IPS-NIHi11 (cell line): ENCODE data around the gene ARL8B.

Source experiments
- DNase-seq: peaks from one replicate; pipeline ENCODE4 v3.0.0; 2012; ENCODE audit warnings: mixed read lengths, low spot score

The ARL8B gene

DNA sequence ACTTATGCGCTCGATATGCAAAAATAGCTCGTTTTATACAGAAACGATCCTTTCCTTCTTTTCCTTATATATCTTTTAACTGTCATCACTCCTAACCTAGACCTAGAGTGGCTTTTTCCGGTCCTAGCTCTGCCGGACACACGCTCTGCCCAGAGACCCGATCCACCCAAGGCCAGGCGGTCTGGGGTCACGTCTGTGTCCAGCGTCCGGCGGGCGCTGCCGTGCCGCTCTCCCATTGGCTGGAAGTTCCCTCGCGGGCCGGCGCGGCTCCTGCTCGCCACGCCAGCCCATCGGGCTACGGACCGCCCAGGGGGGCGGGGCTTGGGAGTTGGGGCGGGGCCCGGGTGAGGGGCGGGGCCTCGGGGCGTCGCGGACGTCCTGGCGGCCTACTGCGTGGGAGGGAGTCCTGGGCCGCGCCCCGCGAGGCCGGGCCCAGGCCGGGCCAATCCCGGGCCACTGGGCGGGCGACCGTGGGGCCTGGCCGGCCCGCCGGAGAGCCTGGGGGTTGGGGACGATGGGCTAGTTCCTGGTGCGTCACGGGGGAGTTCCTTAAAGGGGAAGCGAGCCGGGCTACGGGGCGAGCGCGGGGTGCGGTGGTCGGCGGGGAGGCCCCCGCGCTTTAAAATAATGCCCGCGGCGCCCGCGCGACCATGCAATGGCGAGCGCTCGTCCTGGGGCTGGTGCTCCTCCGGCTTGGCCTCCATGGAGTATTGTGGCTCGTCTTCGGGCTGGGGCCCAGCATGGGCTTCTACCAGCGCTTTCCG is 65.2 kb downstream of the ARL8B start, which contains the start of gene EDEM1:
Gene EDEM1, plus strand, starts transcription at position 552 of the 764 bp plus-strand sequence. Its CDS starts 99 bp downstream, at position 651.
- DNase-seq, result peak; percentile 98

DNA sequence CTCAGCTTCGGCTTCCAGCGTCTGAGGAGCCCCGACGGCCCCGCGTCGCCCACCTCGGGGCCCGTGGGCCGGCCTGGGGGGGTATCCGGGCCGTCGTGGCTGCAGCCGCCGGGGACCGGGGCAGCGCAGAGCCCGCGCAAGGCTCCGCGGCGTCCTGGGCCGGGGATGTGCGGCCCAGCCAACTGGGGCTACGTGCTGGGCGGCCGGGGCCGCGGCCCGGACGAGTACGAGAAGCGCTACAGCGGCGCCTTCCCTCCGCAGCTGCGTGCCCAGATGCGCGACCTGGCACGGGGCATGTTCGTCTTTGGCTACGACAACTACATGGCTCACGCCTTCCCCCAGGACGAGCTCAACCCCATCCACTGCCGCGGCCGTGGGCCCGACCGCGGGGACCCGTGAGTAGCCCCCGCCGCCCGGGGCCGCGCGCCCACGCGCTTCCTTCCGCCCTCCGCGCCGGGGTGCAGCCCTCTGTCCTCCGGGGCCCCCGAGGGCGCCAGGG is 65.9 kb downstream of the ARL8B start:
- peak; percentile 55 for DNase-seq

DNA sequence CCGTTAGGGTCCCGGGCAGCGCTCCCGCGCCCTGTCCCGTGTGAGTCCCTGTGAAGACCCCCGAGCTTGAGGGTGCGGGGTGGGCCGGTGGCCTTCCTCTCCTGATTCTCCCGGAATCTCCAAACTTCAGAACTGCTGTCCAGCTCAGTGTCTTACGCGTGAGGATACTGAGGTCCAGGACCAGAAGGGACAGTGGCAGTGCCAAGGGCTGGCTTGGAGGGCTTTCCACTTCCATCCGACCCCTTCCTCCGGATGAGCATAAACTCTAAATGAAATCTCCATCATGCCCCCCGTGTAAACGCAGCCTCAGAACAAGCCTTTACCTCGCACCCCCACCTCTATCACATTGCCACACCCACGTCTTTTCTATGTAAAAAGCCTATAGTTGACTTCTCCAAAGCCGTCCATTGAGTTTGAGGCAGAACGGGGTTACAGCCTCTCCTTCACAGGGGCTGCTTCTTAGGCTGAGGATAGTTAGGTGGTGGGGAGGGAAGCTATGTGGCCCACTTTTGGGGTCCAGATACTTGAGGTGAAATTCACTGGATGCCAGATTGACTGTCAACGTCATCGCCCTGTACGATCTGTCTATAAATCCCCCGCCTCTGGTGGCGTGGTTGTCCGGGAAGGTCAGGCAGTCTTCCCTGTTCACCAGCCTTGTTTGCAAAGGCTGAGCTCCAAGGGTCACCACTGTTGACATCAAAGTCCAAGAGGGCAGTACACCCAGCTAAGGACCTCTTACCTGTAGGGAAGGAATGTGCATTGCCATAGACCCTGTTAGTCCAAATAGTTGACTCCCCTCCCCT is 66.5 kb downstream of the ARL8B start:
- DNase-seq, result peak; percentile 22

DNA sequence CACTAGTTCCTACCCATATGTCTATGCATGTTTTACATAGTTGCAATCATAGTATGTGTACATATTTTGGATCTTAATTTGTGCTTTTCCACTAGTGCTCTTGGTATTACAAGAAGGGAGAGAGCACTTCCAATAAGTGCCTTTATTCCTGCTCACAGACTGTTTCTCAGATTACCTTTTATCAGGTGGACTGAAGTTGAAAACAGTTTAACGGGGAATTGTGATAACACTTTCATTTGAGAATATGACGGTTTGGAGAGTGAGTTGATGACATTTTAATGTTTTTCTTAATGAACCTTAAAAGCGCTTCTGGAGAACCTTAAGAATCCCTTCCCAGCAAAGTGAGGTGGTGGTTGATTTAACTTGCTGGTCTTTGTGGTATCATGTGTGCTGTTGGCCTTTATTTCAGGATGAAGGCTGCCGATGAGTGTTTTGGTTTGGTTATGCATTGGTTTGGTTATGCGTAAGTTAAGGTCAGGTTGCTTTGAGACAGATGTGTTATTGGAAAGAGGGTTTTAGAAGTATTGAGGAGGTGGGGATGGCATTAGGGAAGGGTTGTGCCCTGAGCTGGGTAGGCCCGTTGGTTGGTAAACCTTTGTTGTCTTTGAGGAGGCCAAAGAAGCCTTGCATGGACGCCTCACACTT is 68.2 kb downstream of the ARL8B start:
- no peak for DNase-seq

DNA sequence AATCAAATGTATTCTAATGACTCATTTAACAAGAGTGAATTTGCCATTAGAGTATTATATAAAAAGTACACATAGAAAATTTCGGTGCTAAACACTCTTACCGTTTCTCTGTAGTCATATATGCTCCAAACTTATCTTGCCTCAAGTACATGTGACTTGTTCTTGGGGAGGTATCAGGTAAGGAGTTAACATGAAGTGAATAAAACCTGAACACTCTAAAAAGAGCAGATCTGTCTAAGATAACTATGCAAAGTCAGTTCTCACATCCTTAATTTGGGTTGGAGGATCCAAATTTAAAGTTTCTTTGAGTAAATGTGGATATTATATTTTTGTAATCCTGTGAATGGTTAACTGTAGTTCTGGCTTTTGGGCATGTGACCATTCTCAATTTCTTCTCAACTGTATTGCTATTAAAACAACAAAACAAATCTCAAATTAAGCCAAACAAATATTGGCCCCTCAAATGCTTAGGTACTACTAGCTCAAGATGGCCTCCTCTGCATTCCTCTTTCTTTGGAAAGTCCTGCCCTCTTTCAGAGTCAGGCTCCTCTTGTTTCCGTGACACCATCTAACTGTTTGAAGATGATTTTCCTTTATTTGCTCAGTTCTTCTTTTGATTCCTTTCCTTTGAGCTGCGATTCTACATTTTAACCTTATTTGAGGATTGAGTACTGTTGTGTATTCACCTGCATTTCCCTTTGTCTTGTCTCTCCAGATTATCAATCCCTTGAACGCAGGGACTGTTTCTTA is 69.6 kb downstream of the ARL8B start:
- DNase-seq, result no peak

DNA sequence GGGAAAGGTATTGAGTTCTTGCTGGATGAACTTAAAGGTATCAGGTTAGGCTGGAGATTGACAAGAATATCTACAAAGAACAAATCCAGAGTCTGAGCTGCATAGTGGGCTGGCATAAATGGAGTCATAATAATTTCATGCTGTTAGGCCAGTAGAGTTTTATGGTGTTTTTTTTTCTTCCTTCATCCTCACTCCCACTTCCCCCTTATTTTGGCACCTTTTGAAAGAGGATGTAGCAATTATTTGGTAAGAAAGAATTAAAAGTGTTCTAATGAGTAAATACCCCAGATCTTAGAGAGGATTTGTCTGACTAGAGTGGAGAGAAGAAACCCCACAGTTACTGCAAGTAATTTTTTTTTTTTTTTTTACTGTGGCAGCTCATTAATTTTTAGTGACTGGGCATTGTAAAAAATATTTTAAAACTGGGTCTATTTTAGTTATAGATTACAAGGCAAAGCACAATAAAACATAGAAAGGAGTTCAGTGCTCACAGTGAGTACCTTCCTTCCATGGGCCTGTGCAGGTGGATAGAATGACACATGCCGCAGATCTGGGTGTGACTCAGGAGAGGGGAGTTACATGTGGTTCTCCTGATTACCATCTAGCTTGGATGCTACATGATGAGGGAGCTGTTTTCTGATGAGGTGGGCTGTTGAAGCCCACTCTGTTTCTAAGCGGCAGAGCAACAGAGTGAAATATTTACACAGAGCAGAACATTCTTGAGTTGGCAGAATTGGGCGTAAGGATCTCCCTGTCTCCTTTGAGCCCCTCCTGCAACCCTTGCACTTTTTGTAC is 70.7 kb downstream of the ARL8B start:
- no peak for DNase-seq

DNA sequence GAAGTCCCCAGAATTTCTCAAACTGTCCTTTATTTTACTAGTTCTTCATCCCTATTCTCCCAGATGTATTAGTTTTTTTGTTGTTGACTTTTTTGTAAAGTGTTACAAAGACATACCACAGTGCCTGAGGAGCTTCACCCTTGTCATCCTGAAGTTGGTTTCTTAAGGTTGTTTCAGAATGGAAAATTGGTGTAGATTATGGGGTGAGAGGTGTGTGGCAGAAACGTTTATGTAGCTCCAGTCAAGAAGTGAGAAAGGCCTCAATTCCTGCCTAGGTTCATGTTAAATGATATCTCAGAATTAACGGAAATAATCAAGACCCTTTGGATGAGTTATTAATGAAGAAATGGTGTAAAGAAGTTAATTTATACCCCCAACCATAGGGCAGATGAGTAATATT is 72.2 kb downstream of the ARL8B start:
- no peak for DNase-seq

DNA sequence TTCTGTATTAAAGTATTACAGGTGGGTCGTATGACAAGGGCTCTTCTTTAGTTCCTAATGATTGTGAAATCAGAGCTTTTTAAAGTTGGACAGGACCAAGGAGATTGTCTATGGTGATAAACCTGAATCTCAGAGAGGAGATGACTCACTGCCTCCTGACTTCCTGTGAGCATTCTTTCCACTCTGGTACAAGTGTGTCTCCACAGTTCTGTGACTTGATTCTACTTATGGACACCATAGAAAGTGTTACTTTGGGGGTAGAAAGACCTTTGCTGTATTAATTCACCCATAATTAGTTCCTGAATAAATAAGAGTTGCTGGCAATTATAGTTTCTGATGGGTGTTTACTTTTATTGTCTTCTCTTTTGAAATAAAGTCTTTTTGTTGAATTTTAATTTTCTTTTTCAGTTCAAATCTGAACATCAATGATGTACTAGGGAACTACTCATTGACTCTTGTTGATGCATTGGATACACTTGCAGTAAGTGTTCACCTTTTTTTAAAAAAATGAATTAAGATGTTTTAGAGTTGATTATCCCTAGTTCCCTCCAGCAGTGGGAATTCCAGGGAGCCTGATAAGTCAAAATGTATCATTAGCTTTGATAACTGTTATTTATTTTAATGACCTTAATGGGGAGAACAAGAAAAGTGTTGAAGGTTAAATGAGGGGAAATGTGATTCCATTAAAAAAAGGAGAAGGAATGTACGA is 72.9 kb downstream of the ARL8B start:
- no peak for DNase-seq

DNA sequence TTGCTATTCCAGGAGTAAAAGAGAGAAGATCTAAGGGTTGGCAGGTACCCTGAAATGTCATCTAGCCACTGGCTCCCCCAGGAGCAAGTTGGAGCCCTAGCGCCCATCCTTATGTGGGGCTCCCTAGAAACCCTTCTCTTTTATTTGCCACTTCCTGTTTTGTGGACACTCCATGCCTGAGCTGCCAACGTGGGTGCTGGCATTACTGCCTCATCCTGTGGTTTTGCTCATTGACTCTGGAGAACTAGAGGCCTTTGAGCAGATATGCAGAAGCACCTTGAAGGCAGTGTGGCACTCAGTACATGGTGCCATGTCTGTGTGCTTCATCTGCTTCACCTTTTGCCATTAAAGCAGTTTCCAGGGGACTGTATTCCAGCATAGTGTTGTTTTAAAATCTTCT is 73.5 kb downstream of the ARL8B start:
- DNase-seq, result no peak

DNA sequence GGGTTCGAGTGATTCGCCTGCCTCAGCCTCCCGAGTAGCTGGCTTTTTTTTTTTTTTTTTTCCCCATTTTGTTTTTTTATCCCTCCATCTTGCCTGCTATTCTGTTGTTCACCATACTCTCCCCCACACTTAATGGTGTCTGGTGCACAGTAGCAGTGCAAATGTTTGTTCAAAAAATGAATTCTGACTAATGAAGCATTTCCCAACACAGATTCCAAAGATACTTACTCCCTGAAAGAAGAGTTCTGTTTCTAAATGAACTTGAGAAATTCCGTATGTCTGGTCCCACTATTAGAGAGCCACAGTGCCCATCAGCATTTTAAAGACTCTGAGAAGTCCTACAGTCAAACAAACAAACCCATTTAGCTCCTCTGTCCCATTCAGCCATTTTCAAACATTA is 74.9 kb downstream of the ARL8B start:
- DNase-seq, result no peak

DNA sequence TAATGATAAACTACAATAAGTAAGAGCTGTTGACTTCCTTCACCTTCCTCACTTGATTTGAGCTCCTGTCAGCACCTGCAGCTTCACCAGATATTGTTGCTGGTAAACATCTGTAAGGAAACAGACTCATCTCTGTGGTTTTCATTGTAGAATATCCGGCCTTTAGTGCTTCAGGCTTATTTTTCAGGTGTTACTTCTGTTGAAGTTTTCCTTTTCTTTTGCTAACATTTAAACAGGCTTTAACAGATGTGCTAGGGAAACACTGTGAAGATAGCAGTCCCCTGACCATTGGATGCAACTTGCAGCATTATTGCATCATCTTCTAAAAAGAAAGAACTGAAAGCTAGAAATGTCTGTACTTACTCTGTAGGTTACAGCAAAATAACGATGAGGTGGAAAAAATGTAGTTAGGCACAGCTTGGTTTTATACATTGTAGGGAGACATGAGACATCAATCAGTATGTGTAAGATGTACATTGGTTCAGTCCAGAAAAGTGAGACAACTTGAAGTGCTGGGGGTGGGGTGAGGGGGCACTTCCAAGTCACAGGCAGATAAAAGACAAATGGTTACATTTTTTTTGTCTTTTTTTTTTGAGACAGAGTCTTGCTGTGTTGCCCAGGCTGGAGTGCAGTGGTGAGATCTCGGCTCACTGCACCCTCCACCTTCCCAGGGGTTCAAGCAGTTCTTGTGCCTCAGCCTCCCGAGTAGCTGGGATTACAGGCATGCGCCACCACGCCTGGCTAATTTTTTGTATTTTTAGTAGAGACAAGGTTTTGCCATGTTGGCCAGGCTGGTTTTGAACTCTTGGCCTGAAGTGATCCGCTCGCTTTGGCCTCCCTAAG is 75.6 kb downstream of the ARL8B start:
- DNase-seq, result no peak

DNA sequence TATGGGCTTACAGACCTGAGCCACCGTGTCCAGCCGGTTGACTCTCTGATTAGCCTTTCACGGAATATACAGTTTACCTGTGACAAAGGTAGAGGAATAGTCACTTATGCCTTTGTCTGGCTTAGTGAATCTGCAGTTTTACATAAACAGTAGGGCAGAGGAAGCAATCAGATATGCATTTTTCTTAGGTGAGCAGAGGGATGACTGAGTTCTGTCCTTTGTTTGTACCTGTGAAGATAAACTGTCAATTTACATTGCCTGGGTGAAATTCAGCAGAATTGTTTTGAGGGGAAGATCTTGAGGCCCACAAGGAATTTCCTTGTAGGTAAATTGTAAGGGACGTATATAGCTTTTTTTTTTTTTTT is 76.2 kb downstream of the ARL8B start:
- DNase-seq, result no peak

DNA sequence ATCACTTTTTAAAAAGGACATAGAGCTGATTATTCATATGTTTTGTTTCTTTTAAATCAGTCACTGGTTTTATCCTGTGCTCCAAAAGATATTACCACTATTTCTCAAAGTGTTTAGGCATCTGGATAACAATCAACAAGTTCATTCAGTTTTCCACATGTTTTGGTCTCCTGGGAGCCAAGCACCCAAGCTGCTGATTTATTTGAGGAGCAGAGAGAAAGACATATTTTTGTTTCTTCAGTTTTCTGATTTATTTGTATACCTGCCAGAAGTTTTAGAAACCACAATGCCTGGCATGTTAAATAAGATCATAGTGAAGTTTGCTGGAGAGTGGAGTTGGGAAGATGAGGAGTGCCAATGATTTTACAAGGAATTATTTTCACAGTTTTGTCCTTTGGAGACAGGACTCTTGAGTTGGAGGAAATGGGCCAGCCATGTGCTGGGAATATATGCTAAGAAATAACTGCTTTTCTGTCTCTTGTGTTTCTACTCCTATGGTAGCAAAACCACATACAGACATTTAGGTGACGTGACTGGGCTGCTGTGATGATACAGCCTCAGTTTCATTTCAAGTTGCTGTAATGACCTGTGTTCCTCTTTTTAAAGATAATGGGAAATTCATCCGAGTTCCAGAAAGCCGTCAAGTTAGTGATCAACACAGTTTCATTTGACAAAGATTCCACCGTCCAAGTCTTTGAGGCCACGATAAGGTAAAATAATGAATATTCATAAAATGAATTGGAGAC is 77.1 kb downstream of the ARL8B start:
- no peak for DNase-seq

DNA sequence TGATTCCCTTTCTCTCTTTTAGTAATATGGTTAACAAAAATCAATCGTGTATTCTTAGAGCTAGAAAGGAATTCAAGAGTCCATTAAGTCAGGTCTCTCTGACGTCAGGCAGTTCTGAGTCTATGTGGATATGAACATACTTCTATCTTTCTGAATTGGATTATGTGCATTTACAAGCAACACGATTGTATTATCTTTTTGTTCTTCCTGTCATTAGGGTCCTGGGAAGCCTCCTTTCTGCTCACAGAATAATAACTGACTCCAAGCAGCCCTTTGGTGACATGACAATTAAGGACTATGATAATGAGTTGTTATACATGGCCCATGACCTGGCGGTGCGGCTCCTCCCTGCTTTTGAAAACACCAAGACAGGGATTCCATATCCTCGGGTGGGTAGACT is 79.4 kb downstream of the ARL8B start:
- DNase-seq, result no peak

DNA sequence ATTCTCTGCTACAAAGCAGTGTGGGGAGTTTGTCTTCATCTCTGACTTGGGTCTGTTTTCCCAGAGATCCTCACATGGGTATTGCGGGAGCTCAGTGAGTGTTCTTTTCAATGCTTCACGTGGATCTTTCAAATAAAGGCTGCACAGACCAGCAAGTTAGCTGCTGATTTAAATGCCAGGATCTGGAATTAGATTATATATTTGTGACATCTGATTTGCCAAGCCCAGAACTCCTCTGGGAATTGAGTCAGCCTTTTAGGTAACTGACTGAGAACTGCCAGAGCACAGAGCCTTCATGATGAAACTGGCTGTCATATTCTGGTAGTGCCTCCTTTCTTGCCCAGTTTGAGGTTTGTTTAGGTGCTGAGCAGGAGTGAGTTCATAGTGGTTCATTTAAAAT is 80.1 kb downstream of the ARL8B start:
- no peak for DNase-seq

DNA sequence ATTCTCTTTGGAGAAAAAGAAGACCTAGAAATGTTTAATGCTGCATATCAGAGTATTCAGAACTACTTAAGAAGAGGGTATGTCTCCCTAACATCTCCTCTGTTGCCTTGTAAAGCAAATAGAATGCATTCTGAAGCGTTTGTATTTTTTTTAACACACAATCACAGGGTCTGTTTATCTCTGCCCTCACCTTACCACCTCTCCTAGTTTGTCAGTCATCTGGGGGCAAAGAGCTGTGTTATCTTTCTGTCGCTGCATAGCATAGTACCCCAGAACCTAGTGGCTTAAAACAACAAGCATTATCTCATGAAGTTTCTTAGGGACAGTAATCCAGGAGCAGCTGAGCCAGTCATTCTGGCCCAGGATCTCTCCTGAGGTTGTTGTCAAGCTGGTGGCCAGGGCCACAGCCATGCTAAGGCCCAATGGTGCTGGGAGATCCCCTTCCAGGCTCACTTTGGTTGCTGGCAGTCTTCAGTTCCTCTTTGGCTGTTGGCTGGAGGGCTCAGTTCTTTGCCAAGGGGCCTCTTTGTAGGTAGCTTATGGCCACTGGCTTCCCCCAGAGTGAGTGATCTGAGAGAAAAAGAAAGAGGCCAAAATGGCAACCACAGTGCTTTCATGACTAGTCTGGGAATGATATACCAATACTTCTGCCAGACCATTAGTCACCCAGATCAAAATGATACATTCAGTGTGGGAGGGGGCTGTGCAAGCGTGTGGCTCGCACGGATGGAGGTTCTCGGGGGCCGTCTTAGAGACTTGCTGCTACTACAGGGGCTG is 83.3 kb downstream of the ARL8B start:
- DNase-seq, result no peak

DNA sequence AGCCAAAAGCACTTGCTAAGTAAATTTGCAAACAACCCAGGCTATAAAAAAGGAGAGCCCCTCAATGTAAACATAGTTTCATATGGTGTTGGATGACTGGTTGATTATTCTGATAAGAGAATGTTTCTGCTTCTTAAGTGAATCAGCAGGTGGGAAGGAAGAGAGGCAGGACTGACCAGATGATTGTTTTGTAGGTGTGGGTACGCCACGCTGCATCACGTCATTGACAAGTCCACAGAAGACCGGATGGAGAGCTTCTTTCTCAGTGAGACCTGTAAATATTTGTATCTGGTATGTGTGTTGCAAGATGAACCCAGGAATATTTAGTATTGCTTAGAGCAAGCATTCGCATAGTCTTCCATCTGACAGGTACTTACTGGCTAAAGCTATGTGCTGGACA is 88.8 kb downstream of the ARL8B start:
- no peak for DNase-seq
